ENCODE results near the gene USE1.

Gene USE1

GRCh38 chr19:17256130-17256529 is 41.0 kb downstream of the USE1 start:
- H3K4me1 ChIP-seq (ENCODE audit: control insufficient read depth, insufficient read depth, low read length): peaks cover 10% of the 10 kb centered on the region
- no peak overlapping the region for H3K4me3 ChIP-seq (ENCODE audit: low read length)
- no peaks in the 10 kb centered on the region for H3K36me3 ChIP-seq (ENCODE audit: control insufficient read depth, insufficient read depth, low read length)
- no peaks in the 10 kb centered on the region for H3K27me3 ChIP-seq (ENCODE audit: control insufficient read depth, insufficient read depth, low read length)
- H3K9ac ChIP-seq (ENCODE audit: low read length): no peak overlapping the region
- no peaks in the 10 kb centered on the region for H3K9me3 ChIP-seq (ENCODE audit: control insufficient read depth, low read length)

- H3K36me3 ChIP-seq (ENCODE audit: control insufficient read depth, insufficient read depth, low read length): no peaks in the 10 kb centered on the region
- peaks cover 10% of the 10 kb centered on the region for H3K4me1 ChIP-seq (ENCODE audit: control insufficient read depth, insufficient read depth, low read length)
- no peaks in the 10 kb centered on the region for H3K27me3 ChIP-seq (ENCODE audit: control insufficient read depth, insufficient read depth, low read length)
- no peak overlapping the region for H3K9ac ChIP-seq (ENCODE audit: low read length)
- no peaks in the 10 kb centered on the region for H3K9me3 ChIP-seq (ENCODE audit: control insufficient read depth, low read length)
- H3K4me3 ChIP-seq (ENCODE audit: low read length): no peak overlapping the region
Measured at GRCh38 chr19:17259118-17259780, 44.1 kb downstream of the USE1 start.

- no peaks in the 10 kb centered on the region for H3K27me3 ChIP-seq (ENCODE audit: control insufficient read depth, insufficient read depth, low read length)
- peaks cover 6% of the 10 kb centered on the region for H3K4me1 ChIP-seq (ENCODE audit: control insufficient read depth, insufficient read depth, low read length)
- no peak overlapping the region for H3K4me3 ChIP-seq (ENCODE audit: low read length)
- H3K36me3 ChIP-seq (ENCODE audit: control insufficient read depth, insufficient read depth, low read length): no peaks in the 10 kb centered on the region
- H3K9ac ChIP-seq (ENCODE audit: low read length): no peak overlapping the region
- no peaks in the 10 kb centered on the region for H3K9me3 ChIP-seq (ENCODE audit: control insufficient read depth, low read length)
Measured at GRCh38 chr19:17259934-17260333, 44.8 kb downstream of the USE1 start.

GRCh38 chr19:17260842-17261325 is 45.7 kb downstream of the USE1 start:
- no peaks in the 10 kb centered on the region for H3K9me3 ChIP-seq (ENCODE audit: control insufficient read depth, low read length)
- no peaks in the 10 kb centered on the region for H3K4me1 ChIP-seq (ENCODE audit: control insufficient read depth, insufficient read depth, low read length)
- H3K9ac ChIP-seq (ENCODE audit: low read length): no peak overlapping the region
- no peaks in the 10 kb centered on the region for H3K27me3 ChIP-seq (ENCODE audit: control insufficient read depth, insufficient read depth, low read length)
- no peaks in the 10 kb centered on the region for H3K36me3 ChIP-seq (ENCODE audit: control insufficient read depth, insufficient read depth, low read length)
- H3K4me3 ChIP-seq (ENCODE audit: low read length): no peak overlapping the region

GRCh38 chr19:17262557-17262956 is 47.4 kb downstream of the USE1 start:
- H3K4me3 ChIP-seq (ENCODE audit: low read length): no peak overlapping the region
- no peaks in the 10 kb centered on the region for H3K36me3 ChIP-seq (ENCODE audit: control insufficient read depth, insufficient read depth, low read length)
- no peaks in the 10 kb centered on the region for H3K27me3 ChIP-seq (ENCODE audit: control insufficient read depth, insufficient read depth, low read length)
- no peaks in the 10 kb centered on the region for H3K9me3 ChIP-seq (ENCODE audit: control insufficient read depth, low read length)
- no peak overlapping the region for H3K9ac ChIP-seq (ENCODE audit: low read length)
- no peaks in the 10 kb centered on the region for H3K4me1 ChIP-seq (ENCODE audit: control insufficient read depth, insufficient read depth, low read length)

GRCh38 chr19:17263712-17264640 is 48.8 kb downstream of the USE1 start:
- no peaks in the 10 kb centered on the region for H3K4me1 ChIP-seq (ENCODE audit: control insufficient read depth, insufficient read depth, low read length)
- no peak overlapping the region for H3K4me3 ChIP-seq (ENCODE audit: low read length)
- no peaks in the 10 kb centered on the region for H3K27me3 ChIP-seq (ENCODE audit: control insufficient read depth, insufficient read depth, low read length)
- H3K9me3 ChIP-seq (ENCODE audit: control insufficient read depth, low read length): no peaks in the 10 kb centered on the region
- H3K36me3 ChIP-seq (ENCODE audit: control insufficient read depth, insufficient read depth, low read length): no peaks in the 10 kb centered on the region
- H3K9ac ChIP-seq (ENCODE audit: low read length): no peak overlapping the region

GRCh38 chr19:17264641-17264979 is 49.5 kb downstream of the USE1 start, which contains the start of gene USHBP1:
TSS of gene USHBP1 (minus strand) at chr19:17264745. CDS start at chr19:17264299, 446 bp downstream.
- no peaks in the 10 kb centered on the region for H3K36me3 ChIP-seq (ENCODE audit: control insufficient read depth, insufficient read depth, low read length)
- H3K9me3 ChIP-seq (ENCODE audit: control insufficient read depth, low read length): no peaks in the 10 kb centered on the region
- H3K4me1 ChIP-seq (ENCODE audit: control insufficient read depth, insufficient read depth, low read length): no peaks in the 10 kb centered on the region
- no peaks in the 10 kb centered on the region for H3K27me3 ChIP-seq (ENCODE audit: control insufficient read depth, insufficient read depth, low read length)
- H3K4me3 ChIP-seq (ENCODE audit: low read length): no peak within 1 kb of the TSS
- H3K9ac ChIP-seq (ENCODE audit: low read length): no peak within 1 kb of the TSS

- Histone ChIP-seq H3K4me3 (ENCODE audit: low read length) (no peak overlapping the region), H3K9ac (ENCODE audit: low read length) (no peak overlapping the region), H3K27me3 (ENCODE audit: control insufficient read depth, insufficient read depth, low read length) (no peaks in the 10 kb centered on the region), H3K4me1 (ENCODE audit: control insufficient read depth, insufficient read depth, low read length) (no peaks in the 10 kb centered on the region), H3K9me3 (ENCODE audit: control insufficient read depth, low read length) (no peaks in the 10 kb centered on the region), H3K36me3 (ENCODE audit: control insufficient read depth, insufficient read depth, low read length) (no peaks in the 10 kb centered on the region)
Measured at GRCh38 chr19:17266026-17266425, 50.9 kb downstream of the USE1 start.

GRCh38 chr19:17266589-17266974 is 51.4 kb downstream of the USE1 start:
- no peak overlapping the region for H3K9ac ChIP-seq (ENCODE audit: low read length)
- no peaks in the 10 kb centered on the region for H3K9me3 ChIP-seq (ENCODE audit: control insufficient read depth, low read length)
- no peak overlapping the region for H3K4me3 ChIP-seq (ENCODE audit: low read length)
- no peaks in the 10 kb centered on the region for H3K27me3 ChIP-seq (ENCODE audit: control insufficient read depth, insufficient read depth, low read length)
- no peaks in the 10 kb centered on the region for H3K4me1 ChIP-seq (ENCODE audit: control insufficient read depth, insufficient read depth, low read length)
- peaks cover 4% of the 10 kb centered on the region for H3K36me3 ChIP-seq (ENCODE audit: control insufficient read depth, insufficient read depth, low read length)

GRCh38 chr19:17266975-17267788 is 52.0 kb downstream of the USE1 start, which contains the start of gene BABAM1:
TSS of gene BABAM1 (plus strand) at chr19:17267443. CDS start at chr19:17268807, 1,364 bp downstream.
- Histone ChIP-seq H3K4me1 (ENCODE audit: control insufficient read depth, insufficient read depth, low read length) (no peaks in the 10 kb centered on the region), H3K27me3 (ENCODE audit: control insufficient read depth, insufficient read depth, low read length) (no peaks in the 10 kb centered on the region), H3K4me3 (ENCODE audit: low read length) (peak within 1 kb of the TSS; percentile 99), H3K36me3 (ENCODE audit: control insufficient read depth, insufficient read depth, low read length) (peaks cover 4% of the 10 kb centered on the region), H3K9me3 (ENCODE audit: control insufficient read depth, low read length) (no peaks in the 10 kb centered on the region), H3K9ac (ENCODE audit: low read length) (peak within 1 kb of the TSS; percentile 79)

GRCh38 chr19:17268754-17269153 is 53.6 kb downstream of the USE1 start:
- Histone ChIP-seq H3K27me3 (ENCODE audit: control insufficient read depth, insufficient read depth, low read length) (no peaks in the 10 kb centered on the region), H3K4me3 (ENCODE audit: low read length) (no peak overlapping the region), H3K36me3 (ENCODE audit: control insufficient read depth, insufficient read depth, low read length) (peaks cover 5% of the 10 kb centered on the region)

More at GRCh38 chr19:17268754-17269153, 53.6 kb downstream of the USE1 start:
- H3K9me3 ChIP-seq (ENCODE audit: control insufficient read depth, low read length): no peaks in the 10 kb centered on the region
- no peak overlapping the region for H3K9ac ChIP-seq (ENCODE audit: low read length)
- no peaks in the 10 kb centered on the region for H3K4me1 ChIP-seq (ENCODE audit: control insufficient read depth, insufficient read depth, low read length)
